IgD-negative memory B cell (primary cell): Measurements from ENCODE around the gene FANCI. TPM values are rescaled to one million over a fixed set of nuclear protein-coding genes. Genes with fewer than 3 reads are reported as not detected.
A peak's percentile ranks its signal among the peaks of the same experiment; 100 is the strongest.

ENCODE experiments used
- H3K27ac Mint-ChIP-seq, 3 donors: one replicate each; pipeline ENCODE4 v1.8.0; 2020 to 2022; ENCODE audit warnings: mild to moderate bottlenecking in 3 of 3, mixed read lengths in 3 of 3, moderate library complexity in 1 of 3
- H3K27me3 Mint-ChIP-seq: one replicate; pipeline ENCODE4 v1.8.0; 2021; ENCODE audit warnings: mixed read lengths
- H3K36me3 Mint-ChIP-seq: one replicate; pipeline ENCODE4 v1.8.0; 2020; ENCODE audit warnings: mild to moderate bottlenecking, mixed read lengths
- H3K4me1 Mint-ChIP-seq, 3 donors: one replicate each; pipeline ENCODE4 v1.8.0; 2020 to 2022; ENCODE audit warnings: mixed read lengths in 3 of 3, mild to moderate bottlenecking in 1 of 3
- H3K4me3 Mint-ChIP-seq, 4 donors: one replicate each; pipeline ENCODE4 v1.8.0; 2020 to 2022; ENCODE audit warnings: mild to moderate bottlenecking in 4 of 4, mixed read lengths in 4 of 4, moderate library complexity in 3 of 4
- H3K9me3 Mint-ChIP-seq, 3 donors: one replicate each; pipeline ENCODE4 v1.8.0; 2020 to 2021; ENCODE audit warnings: mixed read lengths in 3 of 3, mild to moderate bottlenecking in 1 of 3
- polyA plus RNA-seq: library from polyadenylated mRNA; unstranded; fragments of 300-500 nt; fragmentation: Illumina TruSeq; gene quantifications from one replicate; pipeline ENCODE4 v1.2.3, GENCODE V29; 2021

The FANCI gene
- polyA plus RNA-seq, 1 donor from 2014 or later: 3.4 TPM

DNA sequence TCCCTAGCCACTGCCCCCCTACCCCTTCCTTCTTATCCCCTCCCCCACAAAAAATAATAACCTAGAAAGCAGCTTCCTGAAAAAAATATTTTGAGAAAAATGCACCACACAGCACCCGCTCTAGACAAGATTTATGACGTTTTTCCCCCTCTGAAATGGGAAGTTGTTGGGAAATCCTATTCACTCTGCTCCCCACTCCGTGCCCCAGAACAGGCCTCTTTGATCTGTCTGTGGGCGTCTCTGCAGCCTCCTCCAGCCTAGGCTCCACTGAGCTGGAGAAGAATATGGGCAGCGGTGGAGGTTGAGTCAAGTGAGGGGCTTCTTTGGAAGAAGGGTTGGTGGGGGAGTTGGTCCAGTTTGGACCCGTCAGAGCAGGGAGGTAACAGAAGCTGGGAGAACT, 119.4 kb downstream of the FANCI start:
- peak overlapping the region; percentile 16 to 86 (median 50) for H3K4me3 Mint-ChIP-seq
- H3K27ac Mint-ChIP-seq: peak overlapping the region in 1 of 3 donors; percentile 91
- peaks cover 0 to 4% (median 0%) of the 10 kb centered on the region in 3 donors for H3K9me3 Mint-ChIP-seq
- peaks cover 65% of the 10 kb centered on the region for H3K27me3 Mint-ChIP-seq
- no peaks in the 10 kb centered on the region for H3K36me3 Mint-ChIP-seq
- peaks cover 7 to 17% (median 11%) of the 10 kb centered on the region in 3 donors for H3K4me1 Mint-ChIP-seq

DNA sequence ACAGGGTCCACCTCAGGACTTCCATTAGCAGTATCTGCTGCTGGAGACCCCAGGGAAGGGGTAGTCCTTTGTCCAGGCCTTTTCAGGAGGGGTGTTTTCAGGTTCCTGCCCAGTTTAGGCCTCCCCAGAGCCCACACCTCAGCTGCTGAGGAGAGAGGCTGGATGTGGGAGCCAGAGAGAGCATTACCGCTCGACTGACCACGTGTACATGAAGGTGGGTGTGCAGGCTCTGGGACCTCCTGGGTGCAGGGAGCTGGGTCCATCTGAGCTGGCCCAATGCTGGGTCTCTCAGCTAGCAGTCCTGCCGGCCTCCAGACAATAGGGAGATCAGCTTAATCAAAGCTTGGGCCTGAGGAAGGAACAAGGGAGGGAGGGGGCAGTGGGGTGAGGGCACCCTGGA, 120.0 kb downstream of the FANCI start:
- H3K9me3 Mint-ChIP-seq: peaks cover 0 to 4% (median 0%) of the 10 kb centered on the region in 3 donors

DNA sequence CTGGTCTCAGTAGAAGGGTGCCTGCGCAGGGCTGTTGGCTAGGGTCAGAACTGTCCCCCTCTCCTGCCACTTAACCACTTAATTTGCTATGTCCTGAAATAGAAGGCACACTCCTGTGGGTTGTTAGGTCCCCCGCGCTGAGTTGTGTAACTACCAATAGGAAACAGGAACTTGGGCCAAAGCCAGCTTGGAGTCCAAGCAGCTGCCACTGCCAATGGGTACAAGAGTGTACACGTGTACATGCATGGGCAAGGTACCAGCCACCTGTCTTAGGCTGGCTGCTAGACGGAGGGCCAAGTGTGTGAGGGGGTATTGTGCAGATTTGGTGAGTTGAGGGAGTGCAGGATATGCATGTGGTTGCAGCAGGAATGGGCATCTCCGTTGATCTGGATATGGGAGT, 120.6 kb downstream of the FANCI start:
- H3K27ac Mint-ChIP-seq: peak overlapping the region in 1 of 3 donors; percentile 42
- H3K4me1 Mint-ChIP-seq: peaks cover 10 to 18% (median 10%) of the 10 kb centered on the region in 3 donors
- H3K9me3 Mint-ChIP-seq: peaks cover 0 to 4% (median 0%) of the 10 kb centered on the region in 3 donors
- no peaks in the 10 kb centered on the region for H3K36me3 Mint-ChIP-seq
- peaks cover 72% of the 10 kb centered on the region for H3K27me3 Mint-ChIP-seq
- peak overlapping the region in 1 of 4 donors; percentile 28 for H3K4me3 Mint-ChIP-seq

More for the DNA sequence above, 120.0 kb downstream of the FANCI start:
- H3K27me3 Mint-ChIP-seq: peaks cover 70% of the 10 kb centered on the region
- peak overlapping the region in 1 of 4 donors; percentile 22 for H3K4me3 Mint-ChIP-seq
- no peaks in the 10 kb centered on the region for H3K36me3 Mint-ChIP-seq
- peak overlapping the region in 1 of 3 donors; percentile 91 for H3K27ac Mint-ChIP-seq
- peaks cover 8 to 12% (median 11%) of the 10 kb centered on the region in 3 donors for H3K4me1 Mint-ChIP-seq

DNA sequence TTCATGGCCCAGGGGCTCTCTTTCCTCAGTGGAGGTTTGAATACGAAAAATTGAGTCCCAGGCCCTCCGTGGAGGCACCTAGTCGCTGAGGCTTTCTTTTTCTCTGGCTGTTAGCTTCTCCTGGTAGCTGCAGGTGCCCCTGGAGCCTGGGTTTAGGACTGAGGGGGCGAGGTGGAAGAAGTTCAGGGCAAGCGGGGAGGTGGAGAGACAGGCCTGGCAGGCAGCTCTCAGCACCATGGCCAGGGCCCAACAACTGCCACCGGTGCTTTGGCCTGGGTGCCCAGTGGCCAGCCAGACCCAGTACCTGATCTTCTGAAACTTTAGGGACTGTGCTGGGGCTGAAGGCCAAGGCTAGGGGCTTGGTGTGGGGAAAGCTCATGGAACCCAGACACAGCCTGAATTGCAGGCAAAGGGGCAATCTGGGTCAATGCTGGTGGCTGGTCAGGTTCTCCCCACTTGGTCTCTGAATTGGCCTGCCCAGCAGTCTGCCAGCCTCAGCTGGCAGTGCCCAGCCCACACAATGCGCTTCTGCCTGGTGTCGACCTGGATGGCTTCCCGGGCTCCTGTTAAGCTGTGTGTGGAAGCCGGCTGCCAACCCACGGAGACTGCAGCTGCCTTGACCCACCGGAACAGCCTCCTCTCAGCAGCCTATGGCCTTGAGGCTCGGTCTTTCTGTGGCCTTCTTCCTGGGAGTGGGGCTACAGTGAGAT, 121.1 kb downstream of the FANCI start:
- Mint-ChIP-seq H3K4me3 (peak overlapping the region in 2 of 4 donors; percentile 28 to 55), H3K4me1 (peaks cover 10 to 21% (median 10%) of the 10 kb centered on the region in 3 donors), H3K27ac (peak overlapping the region in 1 of 3 donors; percentile 42), H3K9me3 (peaks cover 0 to 4% (median 0%) of the 10 kb centered on the region in 3 donors), H3K27me3 (peaks cover 73% of the 10 kb centered on the region), H3K36me3 (no peaks in the 10 kb centered on the region)

DNA sequence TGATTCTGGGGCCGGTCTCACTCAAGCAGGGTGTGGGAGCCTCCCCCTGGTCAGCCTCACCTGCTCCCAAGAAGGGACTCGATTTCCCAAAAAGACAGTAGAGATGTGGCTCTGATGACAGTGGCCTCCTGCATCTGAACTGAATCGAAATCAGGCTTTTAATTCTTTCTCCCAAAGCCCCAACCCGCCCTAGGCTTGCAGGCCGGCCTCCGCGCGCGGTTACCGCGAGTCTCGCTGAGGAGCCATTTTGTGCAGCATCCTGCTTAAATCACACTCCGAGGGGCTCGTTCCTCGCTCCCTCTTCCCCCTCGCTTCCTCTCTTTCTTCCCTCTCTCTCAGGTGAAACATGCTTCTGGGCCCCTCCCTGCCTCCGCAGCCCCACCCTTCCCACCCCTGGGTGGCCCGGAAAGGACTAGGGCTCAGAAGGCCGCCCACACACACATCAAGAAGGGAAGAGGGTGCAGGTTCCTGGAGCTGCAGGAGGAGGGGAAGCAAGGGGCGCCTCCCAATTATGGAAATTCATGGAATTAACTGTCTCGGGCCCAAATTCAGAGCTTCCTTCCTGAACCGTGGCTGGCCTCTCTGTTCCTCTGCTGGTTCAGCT, 121.8 kb downstream of the FANCI start:
- H3K36me3 Mint-ChIP-seq: no peaks in the 10 kb centered on the region
- peaks cover 0 to 4% (median 0%) of the 10 kb centered on the region in 3 donors for H3K9me3 Mint-ChIP-seq
- H3K4me3 Mint-ChIP-seq: no peak overlapping the region
- peaks cover 10 to 21% (median 14%) of the 10 kb centered on the region in 3 donors for H3K4me1 Mint-ChIP-seq
- peaks cover 72% of the 10 kb centered on the region for H3K27me3 Mint-ChIP-seq
- H3K27ac Mint-ChIP-seq: peak overlapping the region in 1 of 3 donors; percentile 72

Other genes with a start within 250 kb of the FANCI start
- gene ABHD2, start 155.5 kb upstream of the FANCI start, polyA plus RNA-seq: 13.4 TPM
- gene RLBP1, start 22.4 kb upstream of the FANCI start, polyA plus RNA-seq: not detected
- 46.5 TPM for gene POLG, start 90.8 kb downstream of the FANCI start, polyA plus RNA-seq